K562 (cell line): Measurements from ENCODE around the gene PPTC7. TPM values are rescaled to one million over a fixed set of nuclear protein-coding genes. Genes with fewer than 3 reads are reported as not detected.

ENCODE experiments used
- ATAC-seq: fragments of 200-7000 bp; cut with Tn5 transposase; 3 replicates; pipeline ENCODE4 v1.9.1; 2020; ENCODE audit warnings: moderate library complexity
- BruUV-seq: library from RNA; stranded (reverse); fragments of 400-500 nt; replicated peaks from 2 replicates; lab custom pipeline; 2021; lab: Mats Ljungman, UMichigan
- CTCF ChIA-PET: fragments of 300-600 bp; formaldehyde crosslinking; extraction: SDS; loops from one replicate; lab custom pipeline; 2021; ENCODE audit warnings: low intra/inter-chr PET ratio; lab: Yijun Ruan, JAX
- POLR2A ChIA-PET: fragments of 300-600, 350-650 bp; sonication (Branson Sonifier 250); formaldehyde crosslinking; extraction: SDS; loops from one replicate; lab custom pipeline; 2021; ENCODE audit warnings: antibody characterized with exemption, inconsistent platforms; lab: Yijun Ruan, JAX
- DNase-seq, 4 experiments: peaks; one replicate each; pipeline versions ENCODE4 v3.0.0 to v3.0.0-alpha.2; 2011 to 2018; ENCODE audit warnings: low spot score in 3 of 4, mixed read lengths in 3 of 4; ENCODE audit errors: extremely low read depth in 1 of 4
- FAIRE-seq: peaks from 2 replicates; lab custom pipeline; 2011; peaks lifted over from hg19 to GRCh38; lab: Jason Lieb, UNC
- H2AFZ ChIP-seq: 2 replicates; pipeline ENCODE4 v1.6.0; 2011; ENCODE audit warnings: low read depth, low read length, control low read depth, inconsistent platforms
- H3K27ac ChIP-seq: fragments of 200-600 bp; 3 replicates; pipeline ENCODE4 v1.8.0; 2011; ENCODE audit warnings: low read depth, mild to moderate bottlenecking, control low read depth, inconsistent platforms, low read length, moderate library complexity, mixed read lengths; ENCODE audit errors: extremely low read depth
- H3K27me3 ChIP-seq, 2 experiments: fragments of 300-600 bp in 1 of 2; 2 replicates in 1 of 2; 3 replicates in 1 of 2; pipeline versions ENCODE4 v1.6.0 to v1.8.0; 2011; ENCODE audit warnings: inconsistent platforms in 2 of 2, low read length in 2 of 2, mild to moderate bottlenecking in 1 of 2, mixed read lengths in 1 of 2, moderate library complexity in 1 of 2; ENCODE audit not compliant: control insufficient read depth in 2 of 2, insufficient read depth in 2 of 2
- H3K36me3 ChIP-seq: fragments of 300-600 bp; 3 replicates; pipeline ENCODE4 v1.8.0; 2011; ENCODE audit warnings: mild to moderate bottlenecking, low read length, inconsistent platforms; ENCODE audit not compliant: control insufficient read depth, insufficient read depth
- H3K4me1 ChIP-seq, 2 experiments: fragments of 200-600 bp in 1 of 2; replicated peaks in 1 of 2; 2 replicates in 1 of 2; 3 replicates in 1 of 2; pipeline versions ENCODE4 v1.5.1 to v1.8.0; 2011; ENCODE audit warnings: inconsistent platforms in 2 of 2, low read length in 2 of 2, mild to moderate bottlenecking in 1 of 2, mixed read lengths in 1 of 2, moderate library complexity in 1 of 2; ENCODE audit not compliant: control insufficient read depth in 2 of 2, insufficient read depth in 2 of 2
- H3K4me2 ChIP-seq: 2 replicates; pipeline ENCODE4 v1.6.1; 2011; ENCODE audit warnings: low read length, control low read depth, inconsistent platforms, mixed read lengths; ENCODE audit not compliant: insufficient read depth
- H3K4me3 ChIP-seq: fragments of 200-600 bp; sonication (generic), shearing (Covaris generic); 2 replicates; pipeline ENCODE4 v1.5.1; 2016; ENCODE audit warnings: control low read depth, inconsistent platforms
- H3K79me2 ChIP-seq: fragments of 200-600 bp; 3 replicates; pipeline ENCODE4 v1.8.0; 2011; ENCODE audit warnings: low read length, inconsistent platforms; ENCODE audit not compliant: control insufficient read depth, insufficient read depth
- H3K9ac ChIP-seq, 2 experiments: 2 replicates each; pipeline versions ENCODE4 v1.6.0 to v1.6.1; 2011; ENCODE audit warnings: low read depth in 2 of 2, low read length in 2 of 2, control low read depth in 1 of 2, inconsistent platforms in 1 of 2, mild to moderate bottlenecking in 1 of 2, mixed read lengths in 1 of 2; ENCODE audit not compliant: insufficient read depth in 1 of 2
- H3K9me1 ChIP-seq: one replicate; pipeline ENCODE4 v1.6.0; 2011; ENCODE audit warnings: inconsistent platforms, mild to moderate bottlenecking, low read length, moderate library complexity; ENCODE audit not compliant: control insufficient read depth, insufficient read depth
- H3K9me3 ChIP-seq: replicated peaks from 2 replicates; pipeline ENCODE4 v1.5.1; 2011; ENCODE audit warnings: low read depth, low read length, inconsistent platforms; ENCODE audit not compliant: control insufficient read depth, insufficient read depth
- H4K20me1 ChIP-seq: replicated peaks from 2 replicates; pipeline ENCODE4 v1.6.1; 2011; ENCODE audit warnings: low read length, inconsistent platforms, mixed read lengths; ENCODE audit not compliant: control insufficient read depth, insufficient read depth
- ASH1L ChIP-seq: fragments of 450-650 bp; IDR thresholded peaks from 2 replicates; pipeline ENCODE4 v1.6.1; 2018; ENCODE audit warnings: borderline replicate concordance, mild to moderate bottlenecking, low read depth; ENCODE audit not compliant: partially characterized antibody
- ELF4 ChIP-seq: fragments of 450-650 bp; formaldehyde crosslinking; IDR thresholded peaks from 2 replicates; pipeline ENCODE4 v1.4.0; 2022; ENCODE audit warnings: missing genetic modification characterization
- MAFF ChIP-seq: IDR thresholded peaks from 2 replicates; pipeline ENCODE4 v1.6.1; 2012; ENCODE audit warnings: low read length, improper control_type of control experiment
- NRF1 ChIP-seq, 2 experiments: fragments of 450-650 bp; IDR thresholded peaks in 1 of 2; conservative IDR thresholded peaks in 1 of 2; 2 replicates each; pipeline ENCODE4 v1.6.1; 2014; ENCODE audit warnings: mild to moderate bottlenecking in 2 of 2
- RFX1 ChIP-seq: fragments of 450-650 bp; IDR thresholded peaks from 2 replicates; pipeline ENCODE4 v1.6.1; 2016; ENCODE audit warnings: mild to moderate bottlenecking, moderate library complexity
- ZBTB7A ChIP-seq: IDR thresholded peaks from 2 replicates; pipeline ENCODE4 v1.6.1; 2011; ENCODE audit warnings: low read depth, mild to moderate bottlenecking, low read length, moderate library complexity, borderline replicate concordance; ENCODE audit not compliant: control insufficient read depth
- ZC3H11A ChIP-seq: IDR thresholded peaks from 2 replicates; pipeline ENCODE4 v1.6.1; 2012; ENCODE audit warnings: low read depth, low read length, improper control_type of control experiment
- ZNF384 ChIP-seq: IDR thresholded peaks from 2 replicates; pipeline ENCODE4 v1.6.1; 2012; ENCODE audit warnings: low read depth, low read length, improper control_type of control experiment
- WGBS: fragments of 100-300 bp; shearing (Covaris generic); methylation state at CpG from one replicate; pipeline ENCODE4 v1.1.6; 2016; ENCODE audit warnings: low coverage, mixed read lengths; ENCODE audit not compliant: insufficient coverage; ENCODE audit errors: missing lambda C conversion rate; 5-methylcytosine and 5-hydroxymethylcytosine counted together
- in situ Hi-C: fragments of 300-500 bp; cut with MboI; formaldehyde crosslinking; loops from 4 replicates; pipeline ENCODE4 v1.15.0; 2018; ENCODE audit warnings: inconsistent platforms, mixed read lengths
- intact Hi-C: fragments of 100-400 bp; cut with micrococcal nuclease; formaldehyde crosslinking; loops from 2 replicates; pipeline ENCODE4 v1.14.2; 2022
- polyA plus RNA-seq, 8 experiments: library from polyadenylated mRNA; depleted of rRNA in 4 of 8; stranded (reverse) in 5 of 8; unstranded in 3 of 8; fragments of >200 nt; fragmentation: Nextera tagmentation in 2 of 8; fragmentation: Illumina TruSeq in 1 of 8; extraction: Ambion mirVana in 2 of 8; extraction: Trizol in 1 of 8; gene quantifications; 2 replicates each; pipeline versions ENCODE4 v1.2.1 to v1.2.3, GENCODE V29; 2011 to 2014; ENCODE audit warnings: inconsistent platforms in 1 of 8, missing spikeins in 1 of 8
- total RNA-seq, 7 experiments: library from RNA; depleted of rRNA in 6 of 7; stranded (reverse); fragments of >200 nt in 6 of 7; fragmentation: Illumina TruSeq in 2 of 7; extraction: Trizol in 2 of 7; gene quantifications; 2 replicates each; pipeline versions ENCODE4 v1.2.1 to v1.2.3, GENCODE V29; 2011 to 2021; ENCODE audit warnings: low replicate concordance in 1 of 7
- TF ChIP-seq, protein P1 (sequence below): IDR thresholded peaks from 3 replicates; pipeline ENCODE4 v1.6.1; 2011; ENCODE audit warnings: borderline replicate concordance, mild to moderate bottlenecking; ENCODE audit not compliant: insufficient read length, insufficient read depth
- TF ChIP-seq, protein P2 (sequence below): sonication (generic); formaldehyde crosslinking; IDR thresholded peaks from 2 replicates; pipeline ENCODE4 v1.8.0; 2022; ENCODE audit warnings: mild to moderate bottlenecking, low read depth, missing genetic modification reagents

PPTC7 gene
- total and polyA plus RNA-seq, 9 of the 15 experiments (the other 6 are each of a cell fraction or from before 2014, with no cell fraction given) = 2.6 to 23.1 (median 11.9) TPM

DNA sequence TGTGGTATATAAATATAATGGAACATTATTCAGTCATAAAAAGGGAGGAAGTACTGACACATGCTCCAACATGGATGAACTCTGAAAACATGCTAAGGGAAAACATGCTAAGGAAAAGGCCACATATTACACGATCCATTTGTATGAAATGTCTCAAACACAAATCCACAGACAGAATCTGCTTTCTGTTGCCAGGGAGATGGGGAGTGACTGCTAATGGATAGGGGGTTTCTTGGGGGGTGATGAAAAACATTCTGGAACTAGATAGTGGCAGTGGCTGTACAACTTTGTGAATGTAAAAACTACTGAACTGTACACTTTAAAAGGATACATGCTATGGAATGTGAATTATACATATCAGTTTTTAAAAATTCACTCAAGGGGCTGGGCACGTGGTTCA lies 6.6 kb downstream of the PPTC7 start:
- intact Hi-C loops (no loop called here), in situ Hi-C loops (no loop called here)
- Histone ChIP-seq H3K4me3 (no peak overlapping the region), H4K20me1 (peaks cover 18% of the 10 kb centered on the region), H3K9me1 (no peaks in the 10 kb centered on the region), H2AFZ (no peak overlapping the region), H3K27me3 (no peaks in the 10 kb centered on the region), H3K36me3 (peaks cover 4% of the 10 kb centered on the region; the same call in 2 of the 3 replicates), H3K79me2 (peaks cover 100% of the 10 kb centered on the region), H3K4me2 (no peak overlapping the region; the same call in 1 of the 2 replicates), H3K9ac (no peak overlapping the region), H3K4me1 (peaks cover 18 to 29% of the 10 kb centered on the region in 2 experiments), H3K9me3 (peaks cover 8% of the 10 kb centered on the region; the same call in 1 of the 2 replicates), H3K27ac (no peak overlapping the region)
- DNase-seq (no peak), FAIRE-seq (no peak), ATAC-seq (no peak)
- CTCF ChIA-PET = no interaction called here
- BruUV-seq = no TSS peak
- 83% methylated on average over 2 of the region's 2 CpGs for WGBS
- TF ChIP-seq RFX1 (peak; percentile 63), MAFF (no peak)
- POLR2A ChIA-PET = interaction anchor here (0.6 to 2.1 kb wide), 5 partner anchors 9 to 76 kb away, joined by 3 to 10 read pairs (median 5); no protein-coding TSS in a partner anchor

- POLR2A ChIA-PET = interaction anchor here (0.7 to 2.1 kb wide), 6 partner anchors 8 to 325 kb away, joined by 3 to 10 read pairs (median 4); no protein-coding TSS in a partner anchor
- no TSS peak for BruUV-seq
- intact Hi-C loops = no loop called here
- H3K9me3 ChIP-seq = peaks cover 9% of the 10 kb centered on the region; the same call in 1 of the 2 replicates
- peaks cover 11 to 26% of the 10 kb centered on the region in 2 experiments for H3K4me1 ChIP-seq
- no peak overlapping the region for H2AFZ ChIP-seq
- no peak overlapping the region for H3K27ac ChIP-seq
- CTCF ChIA-PET = no interaction called here
- FAIRE-seq (no peak), DNase-seq (no peak), ATAC-seq (no peak)
- no peak overlapping the region for H3K4me2 ChIP-seq
- H3K9ac ChIP-seq = no peak overlapping the region
- H3K27me3 ChIP-seq = no peaks in the 10 kb centered on the region
- no peaks in the 10 kb centered on the region for H3K9me1 ChIP-seq
- peaks cover 11% of the 10 kb centered on the region for H4K20me1 ChIP-seq
- WGBS = 23% methylated on average over 1 of the region's 1 CpG
- in situ Hi-C loops = no loop called here
- TF ChIP-seq, protein P1, sequence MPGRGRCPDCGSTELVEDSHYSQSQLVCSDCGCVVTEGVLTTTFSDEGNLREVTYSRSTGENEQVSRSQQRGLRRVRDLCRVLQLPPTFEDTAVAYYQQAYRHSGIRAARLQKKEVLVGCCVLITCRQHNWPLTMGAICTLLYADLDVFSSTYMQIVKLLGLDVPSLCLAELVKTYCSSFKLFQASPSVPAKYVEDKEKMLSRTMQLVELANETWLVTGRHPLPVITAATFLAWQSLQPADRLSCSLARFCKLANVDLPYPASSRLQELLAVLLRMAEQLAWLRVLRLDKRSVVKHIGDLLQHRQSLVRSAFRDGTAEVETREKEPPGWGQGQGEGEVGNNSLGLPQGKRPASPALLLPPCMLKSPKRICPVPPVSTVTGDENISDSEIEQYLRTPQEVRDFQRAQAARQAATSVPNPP = no peak
- TF ChIP-seq ELF4 (no peak), ZC3H11A (no peak), NRF1 (conservative IDR thresholded peaks at IDR 0.05 in 1 of 2, IDR thresholded peaks at IDR 0.05 in 1 of 2) (no peak), ZNF384 (peak; percentile 42; the same call in 1 of the 2 replicates), ASH1L (no peak), ZBTB7A (no peak)
- TF ChIP-seq, protein P2, sequence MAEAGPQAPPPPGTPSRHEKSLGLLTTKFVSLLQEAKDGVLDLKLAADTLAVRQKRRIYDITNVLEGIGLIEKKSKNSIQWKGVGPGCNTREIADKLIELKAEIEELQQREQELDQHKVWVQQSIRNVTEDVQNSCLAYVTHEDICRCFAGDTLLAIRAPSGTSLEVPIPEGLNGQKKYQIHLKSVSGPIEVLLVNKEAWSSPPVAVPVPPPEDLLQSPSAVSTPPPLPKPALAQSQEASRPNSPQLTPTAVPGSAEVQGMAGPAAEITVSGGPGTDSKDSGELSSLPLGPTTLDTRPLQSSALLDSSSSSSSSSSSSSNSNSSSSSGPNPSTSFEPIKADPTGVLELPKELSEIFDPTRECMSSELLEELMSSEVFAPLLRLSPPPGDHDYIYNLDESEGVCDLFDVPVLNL (CRISPR knock-in tag) = no peak
- H3K36me3 ChIP-seq = peaks cover 4% of the 10 kb centered on the region; the same call in 2 of the 3 replicates
- peaks cover 91% of the 10 kb centered on the region for H3K79me2 ChIP-seq
- no peak overlapping the region for H3K4me3 ChIP-seq
Measured at GRCh38 chr12:110575326-110575725, 7.8 kb downstream of the PPTC7 start.
